Medulla oblongata (tissue), 1 donor: ENCODE data around the gene KIF26B.
"Not testable (repeated sequence)": the region's sequence is repeated elsewhere in the genome, so short reads cannot be mapped to it uniquely, and the experiment has no call there.

Source experiments
- DNase-seq: peaks from one replicate; pipeline ENCODE4 v3.0.0-alpha.2; 2015; ENCODE audit errors: extremely low spot score

KIF26B gene

DNA sequence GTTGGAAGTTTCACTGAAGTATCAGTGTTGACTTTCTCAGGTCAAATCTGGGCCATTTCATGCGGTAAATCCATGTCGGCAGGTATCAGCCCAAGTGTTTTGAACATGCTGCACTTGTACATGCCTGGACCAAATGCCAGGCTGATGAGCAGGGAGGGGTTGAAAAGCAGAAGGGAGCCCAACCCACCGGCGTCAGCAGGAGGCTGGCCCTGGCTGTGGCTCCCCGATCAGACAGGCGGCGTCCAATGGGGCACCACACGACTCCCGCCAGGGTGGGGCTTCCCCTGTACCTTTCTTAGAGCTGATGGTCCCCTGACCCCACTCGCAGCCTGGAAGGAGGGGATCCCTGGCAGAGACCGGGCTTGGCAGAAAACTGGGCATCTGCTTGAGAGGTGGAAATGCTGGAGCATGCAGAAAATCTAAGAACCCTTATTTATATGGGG, 540.0 kb downstream of the KIF26B start:
- no peak for DNase-seq

DNA sequence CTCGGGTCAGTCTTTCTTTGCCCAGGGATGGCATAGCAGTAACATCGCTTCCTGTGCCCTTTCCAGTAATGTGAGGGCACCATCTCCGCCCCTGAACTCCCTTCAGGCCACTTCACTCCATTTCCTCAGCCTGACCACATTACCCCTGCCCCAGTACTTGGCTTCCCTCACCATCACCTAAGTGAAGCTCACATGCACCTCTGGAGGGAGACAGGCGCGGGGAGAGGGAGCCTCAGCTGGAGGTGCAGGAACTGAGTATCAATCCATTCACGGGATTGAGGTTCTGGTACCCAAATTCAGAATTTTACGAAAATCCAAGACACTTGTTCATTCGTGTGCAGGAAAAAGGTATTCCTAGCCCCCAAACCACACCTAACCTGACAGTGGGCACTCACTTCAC, 540.4 kb downstream of the KIF26B start:
- no peak for DNase-seq

DNA sequence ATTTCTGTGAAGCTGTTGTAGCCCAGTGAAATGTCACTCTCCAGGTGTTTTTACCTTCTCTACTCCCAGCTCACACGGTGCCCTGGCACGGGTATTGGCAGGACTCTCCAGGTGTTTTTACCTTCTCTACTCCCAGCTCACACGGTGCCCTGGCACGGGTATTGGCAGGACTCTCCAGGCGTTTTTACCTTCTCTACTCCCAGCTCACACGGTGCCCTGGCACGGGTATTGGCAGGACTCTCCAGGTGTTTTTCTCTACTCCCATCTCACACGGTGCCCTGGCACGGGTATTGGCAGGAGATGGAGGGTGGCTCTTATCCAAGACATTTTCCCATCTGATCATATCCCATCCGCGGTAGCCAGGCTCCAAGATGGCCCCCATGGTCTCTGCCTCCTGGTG, 540.9 kb downstream of the KIF26B start:
- not testable (repeated sequence) for DNase-seq

DNA sequence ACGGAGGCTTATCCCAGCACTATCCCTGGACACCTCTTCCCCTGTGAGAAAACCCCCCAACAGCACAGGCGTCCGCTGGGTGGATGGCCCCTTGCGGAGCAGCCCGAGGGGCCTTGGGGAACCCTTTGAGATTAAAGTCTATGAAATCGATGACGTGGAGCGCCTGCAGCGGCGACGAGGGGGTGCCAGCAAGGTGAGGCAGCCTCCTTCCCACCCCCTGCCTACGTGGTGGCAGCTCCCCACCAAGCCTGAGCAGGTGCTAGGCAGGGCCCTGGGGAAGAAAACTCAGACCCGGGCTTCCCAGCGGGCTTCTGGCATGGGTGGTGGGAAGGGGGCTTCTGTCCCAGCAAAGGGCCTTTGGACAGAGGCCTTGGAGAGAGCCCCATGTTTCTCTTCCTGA, 543.3 kb downstream of the KIF26B start:
- no peak for DNase-seq

DNA sequence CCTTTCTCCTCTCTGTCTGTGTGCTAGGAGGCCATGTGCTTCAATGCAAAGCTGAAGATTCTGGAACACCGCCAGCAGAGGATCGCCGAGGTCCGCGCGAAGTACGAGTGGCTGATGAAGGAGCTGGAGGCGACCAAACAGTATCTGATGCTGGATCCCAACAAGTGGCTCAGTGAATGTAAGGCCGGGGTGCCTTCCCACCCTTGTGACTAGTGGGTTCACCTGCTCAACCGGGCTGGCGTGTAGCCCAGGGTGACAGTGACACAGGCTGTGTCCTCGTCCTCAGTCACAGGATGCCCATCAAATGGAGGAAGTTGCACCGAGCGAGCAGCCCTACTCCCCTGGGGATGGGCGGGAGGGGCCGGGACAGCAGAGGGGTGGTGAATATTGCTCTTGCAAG, 544.1 kb downstream of the KIF26B start:
- DNase-seq = no peak

DNA sequence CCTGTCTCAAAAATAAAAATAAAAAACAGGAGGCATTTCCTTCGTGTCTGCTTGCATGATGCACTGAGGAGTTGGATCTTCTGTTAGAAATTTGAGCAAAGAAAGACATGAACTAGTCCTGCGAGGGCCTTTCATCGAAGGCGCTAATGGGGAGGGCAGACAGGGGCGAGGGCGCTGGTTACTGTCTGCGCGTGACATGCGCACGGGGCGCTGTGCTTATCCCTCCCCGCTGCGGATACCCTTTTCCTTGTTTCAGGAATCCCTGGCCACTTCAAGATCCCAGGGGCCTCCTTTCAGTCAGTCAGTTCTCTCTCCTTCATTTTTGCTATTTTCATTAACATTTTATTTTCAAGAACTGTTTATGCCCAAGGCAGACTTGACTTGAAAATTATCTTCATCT, 545.8 kb downstream of the KIF26B start:
- no peak for DNase-seq

DNA sequence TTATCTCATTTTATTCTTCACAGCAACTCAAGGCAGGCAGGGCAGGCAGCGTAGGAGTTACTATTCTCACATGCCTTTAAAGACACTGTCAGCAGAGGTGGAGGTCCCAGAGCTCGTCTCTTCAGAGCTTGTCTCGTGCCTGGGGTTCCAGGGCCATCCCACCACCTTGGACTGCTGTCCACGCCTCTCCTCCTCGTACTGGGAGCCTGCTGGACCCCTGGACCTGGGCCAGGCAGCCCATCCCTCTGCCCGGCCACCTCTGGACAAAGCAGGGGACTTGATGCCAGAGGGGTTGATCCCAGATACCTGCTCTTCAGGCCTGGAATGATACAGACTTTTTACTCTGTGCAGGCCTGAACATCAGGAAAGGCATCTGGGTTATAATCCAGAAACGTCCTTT, 546.8 kb downstream of the KIF26B start:
- DNase-seq = no peak

DNA sequence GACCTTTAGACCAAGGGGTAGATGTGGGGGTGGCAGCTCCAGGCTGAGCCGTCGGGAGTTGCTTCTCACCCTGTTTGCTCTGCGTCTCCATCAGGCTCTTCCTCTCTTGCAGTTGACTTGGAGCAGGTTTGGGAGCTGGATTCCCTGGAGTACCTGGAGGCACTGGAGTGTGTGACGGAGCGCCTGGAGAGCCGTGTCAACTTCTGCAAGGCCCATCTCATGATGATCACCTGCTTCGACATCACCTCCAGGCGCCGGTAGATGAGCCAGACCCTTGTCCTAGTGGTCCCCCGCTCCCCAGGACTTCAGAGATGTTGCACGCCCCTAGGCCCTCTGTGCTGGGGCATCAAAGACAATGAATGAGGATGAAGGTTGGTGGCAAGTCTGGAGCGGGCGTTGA, 547.6 kb downstream of the KIF26B start:
- no peak for DNase-seq

DNA sequence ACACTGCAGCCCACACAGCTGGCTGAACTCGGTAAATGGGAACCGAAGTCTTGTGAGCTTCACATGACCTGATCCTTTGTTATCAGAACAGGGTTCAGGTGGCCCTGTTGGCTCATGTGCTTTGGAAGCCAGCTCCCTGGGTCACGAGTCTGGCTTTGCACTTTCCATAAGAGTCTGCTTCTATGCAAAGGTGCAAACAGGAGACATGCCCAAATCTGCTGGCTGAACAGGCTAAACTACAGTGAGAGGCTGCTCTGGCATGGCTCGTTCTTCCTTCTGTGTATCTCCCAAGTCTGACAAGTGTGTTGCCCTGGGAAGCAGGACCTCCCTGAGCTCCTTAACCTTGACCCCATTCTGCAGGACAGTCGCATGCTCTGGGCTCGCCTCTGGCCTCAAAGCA, 549.6 kb downstream of the KIF26B start:
- DNase-seq = no peak

DNA sequence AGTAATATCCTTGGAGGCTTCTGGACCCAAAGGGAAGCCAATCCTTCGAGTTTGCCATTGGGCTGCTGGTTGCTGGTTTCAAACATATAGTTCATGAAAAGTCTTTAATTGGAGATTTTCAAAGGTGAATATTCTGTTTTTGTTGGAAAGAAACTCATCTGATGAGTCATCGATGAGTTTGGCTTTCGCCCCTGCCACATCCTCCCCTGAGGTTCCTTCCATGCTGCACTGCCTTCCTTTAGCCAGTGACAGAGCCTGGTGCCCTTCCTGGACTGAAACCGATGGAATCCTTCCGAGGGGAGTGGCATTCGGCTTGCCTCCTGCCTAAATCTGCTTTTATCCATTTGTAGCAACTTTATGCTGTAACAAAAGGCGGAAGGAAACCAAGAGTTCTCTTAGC, 550.0 kb downstream of the KIF26B start:
- DNase-seq = no peak

DNA sequence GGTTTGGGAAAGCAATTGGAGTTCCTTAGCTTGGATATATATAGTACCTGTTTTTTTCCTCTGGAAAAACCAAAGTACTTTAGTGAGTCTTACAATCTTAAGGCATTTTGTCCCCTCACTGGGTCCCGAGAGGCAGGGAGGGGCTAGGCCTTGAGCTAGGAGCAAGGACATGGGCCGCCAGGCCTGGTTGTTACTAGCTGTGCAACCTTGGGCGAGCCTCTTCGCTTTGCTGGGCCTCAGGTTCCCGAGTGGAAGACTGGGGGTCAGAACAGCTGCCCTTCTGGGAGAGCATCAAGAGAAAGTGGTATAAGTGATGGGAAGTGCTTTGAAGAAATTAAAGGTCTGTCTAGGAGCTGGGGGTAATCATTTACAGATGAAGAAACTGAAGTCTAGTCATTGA, 553.2 kb downstream of the KIF26B start:
- DNase-seq = no peak

DNA sequence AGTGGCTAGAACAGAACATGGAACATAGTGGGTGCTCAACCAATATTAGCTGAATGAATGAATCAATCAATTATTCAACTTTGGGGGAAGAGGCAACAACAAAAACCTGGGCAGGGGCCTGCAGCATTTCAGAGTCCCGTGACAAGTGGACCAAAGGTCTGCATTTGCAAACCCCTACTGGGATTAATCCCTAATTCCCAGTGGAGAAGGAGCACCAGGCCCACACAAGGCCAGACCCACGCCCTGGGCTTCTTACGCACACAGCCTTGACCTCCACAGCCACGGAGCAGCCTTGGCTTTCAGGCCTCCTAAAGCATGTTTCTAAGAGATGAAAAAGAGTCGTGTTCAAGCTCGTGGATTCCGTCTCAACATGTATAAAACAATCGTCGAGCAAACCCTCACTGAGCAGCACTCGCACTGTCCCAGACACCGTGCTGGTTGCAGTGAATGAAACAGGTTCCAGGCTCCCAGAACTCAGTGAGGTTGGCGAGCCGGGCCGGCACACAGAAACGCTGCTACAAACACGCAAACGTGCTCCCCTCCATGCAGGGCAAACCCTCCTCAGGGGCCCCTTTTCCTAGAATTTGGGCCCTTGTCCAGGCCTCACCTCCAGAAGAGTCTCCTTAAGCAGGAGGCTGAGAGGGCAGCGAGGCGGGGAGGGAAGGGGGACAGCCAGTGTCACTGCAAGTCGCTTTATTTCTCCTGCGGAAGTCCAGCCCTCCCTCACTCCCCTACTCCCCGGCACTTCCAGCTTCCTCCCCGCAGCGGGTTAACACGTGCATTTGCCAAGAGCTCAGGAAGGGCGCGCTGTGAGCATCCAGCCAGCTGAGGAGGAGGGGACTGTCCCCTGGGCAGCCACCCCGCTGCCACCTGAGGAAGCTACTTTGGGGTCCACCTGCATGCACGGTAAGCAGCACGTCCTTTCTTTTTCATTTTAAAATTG, 556.4 kb downstream of the KIF26B start:
- no peak for DNase-seq

DNA sequence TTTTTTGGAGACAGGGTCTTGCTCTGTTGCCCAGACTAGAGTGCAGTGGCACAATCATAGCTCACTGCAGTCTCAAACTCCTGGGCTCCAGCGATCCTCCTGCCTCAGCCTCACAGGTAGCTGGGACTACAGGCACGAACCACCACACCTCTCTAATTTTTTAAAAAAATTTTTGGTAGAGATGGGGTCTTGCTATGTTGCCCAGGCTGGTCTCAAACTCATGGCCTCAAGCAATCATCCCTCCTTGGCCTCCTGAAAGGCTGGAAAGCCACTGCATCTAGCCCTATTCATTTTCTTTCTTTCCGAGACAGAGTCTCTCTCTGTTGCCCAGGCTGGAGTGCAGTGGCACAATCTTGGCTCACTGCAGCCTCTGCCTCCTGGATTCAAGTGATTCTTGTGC, 559.2 kb downstream of the KIF26B start:
- not testable (repeated sequence) for DNase-seq

DNA sequence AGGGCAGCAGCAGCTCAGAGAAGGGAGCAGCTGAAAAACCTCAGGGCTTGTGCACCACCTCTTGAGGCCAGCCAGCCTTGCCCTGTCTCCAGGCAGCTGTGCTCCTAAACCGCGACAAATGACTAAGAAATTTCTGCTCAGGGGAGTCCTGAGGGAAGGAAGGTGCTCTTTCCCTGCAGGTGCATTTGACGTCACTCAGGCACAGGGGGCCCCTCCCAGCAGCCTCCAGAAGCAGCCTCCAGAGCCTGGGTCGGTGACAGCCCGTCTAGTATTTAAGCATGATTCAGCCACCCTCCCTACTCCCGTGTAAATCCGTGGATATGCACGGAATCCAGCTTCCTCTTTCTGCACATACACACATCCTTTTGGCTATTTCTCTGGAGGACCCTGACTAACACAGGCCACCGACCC, 560.5 kb downstream of the KIF26B start:
- DNase-seq = no peak

DNA sequence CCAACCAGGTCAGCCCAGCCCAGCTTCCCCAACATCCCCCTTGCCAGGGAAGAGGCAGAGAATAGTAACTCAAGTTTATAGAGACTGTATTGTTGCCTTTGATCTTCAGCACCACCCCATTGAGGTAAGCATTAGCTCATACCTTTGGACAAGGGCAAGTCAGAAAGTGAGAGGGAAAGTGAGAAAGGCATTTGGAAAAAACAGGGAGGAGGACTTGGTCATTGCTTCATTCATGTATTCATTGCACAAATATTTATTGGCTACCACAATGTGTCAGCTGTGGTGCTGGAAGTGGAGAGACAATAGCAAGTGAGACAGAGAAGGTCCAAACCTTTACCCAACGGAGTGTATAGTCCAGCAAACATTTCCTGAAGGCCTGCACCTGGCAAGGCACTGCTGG, 561.2 kb downstream of the KIF26B start:
- no peak for DNase-seq

DNA sequence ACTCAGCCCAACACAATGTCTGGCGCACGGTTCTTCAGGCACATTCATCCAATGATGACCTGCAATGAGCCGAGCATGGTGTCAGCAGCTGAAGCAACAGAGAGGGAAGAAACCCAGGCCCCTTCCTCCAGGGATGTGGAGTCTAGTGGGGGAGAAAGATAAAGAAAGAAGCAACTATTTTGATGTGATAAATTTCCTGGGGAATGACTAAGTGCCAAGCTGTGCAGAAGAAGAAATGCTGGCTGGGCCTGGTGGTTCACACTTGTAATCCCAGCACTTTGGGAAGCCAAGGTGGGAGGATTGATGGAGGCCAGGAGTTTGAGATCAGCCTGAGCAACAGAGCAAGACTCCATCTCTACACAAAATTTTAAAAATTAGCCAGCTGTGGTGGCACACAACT, 561.8 kb downstream of the KIF26B start:
- no peak for DNase-seq

DNA sequence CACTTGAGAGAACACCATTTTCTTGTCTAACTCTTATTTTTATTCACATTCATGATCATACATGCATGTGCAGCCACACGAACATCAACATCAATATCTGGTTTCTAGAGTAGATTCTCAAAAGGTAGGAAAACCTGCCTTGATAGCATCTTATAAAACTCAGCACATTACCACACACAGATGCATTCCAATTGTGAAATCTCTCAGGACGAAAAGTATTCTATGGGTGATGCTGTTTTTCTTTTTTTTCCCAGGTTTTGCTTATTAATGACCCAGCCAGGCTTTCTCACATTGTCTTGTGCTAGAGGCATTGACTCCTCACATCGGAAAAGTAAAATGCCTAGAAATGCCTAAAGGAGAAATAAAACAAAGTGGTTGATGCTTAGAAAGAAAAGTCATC, 562.8 kb downstream of the KIF26B start:
- no peak for DNase-seq

DNA sequence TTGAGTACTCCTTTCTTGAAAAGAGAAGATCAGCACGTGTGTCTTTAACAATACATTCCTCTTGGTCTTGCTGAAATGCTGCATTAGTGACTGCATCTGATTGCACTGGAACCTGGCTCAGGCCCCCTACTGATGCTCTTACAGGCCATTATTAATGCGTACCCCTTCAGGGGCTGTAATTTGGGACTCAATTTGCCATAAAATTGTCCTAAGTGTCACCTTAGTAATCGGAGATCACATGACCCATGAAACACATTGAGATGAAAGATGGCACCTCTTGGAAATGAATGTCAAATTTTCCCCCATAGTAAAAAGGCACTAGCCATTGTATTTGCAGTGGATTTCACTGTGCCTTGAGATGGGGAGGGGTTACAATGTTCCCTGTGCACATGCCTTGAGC, 563.3 kb downstream of the KIF26B start:
- DNase-seq = no peak

DNA sequence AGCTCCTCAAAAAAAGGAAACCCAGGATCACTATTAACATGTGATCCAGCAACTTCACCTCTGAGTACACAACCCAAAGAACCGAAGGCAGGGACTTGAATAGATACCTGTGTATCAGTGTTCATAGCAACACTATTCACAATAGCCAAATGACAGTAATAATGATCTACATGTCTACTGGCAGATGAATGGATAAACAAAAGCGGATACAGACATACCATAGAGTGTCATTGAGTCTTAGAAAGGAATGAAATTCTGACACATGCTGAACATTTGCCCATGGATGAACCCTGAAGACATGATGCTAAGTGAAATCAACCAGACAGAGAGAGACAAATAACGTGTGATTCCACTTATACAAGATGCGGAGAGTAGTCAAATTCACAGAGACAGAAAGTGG, 564.2 kb downstream of the KIF26B start:
- no peak for DNase-seq

DNA sequence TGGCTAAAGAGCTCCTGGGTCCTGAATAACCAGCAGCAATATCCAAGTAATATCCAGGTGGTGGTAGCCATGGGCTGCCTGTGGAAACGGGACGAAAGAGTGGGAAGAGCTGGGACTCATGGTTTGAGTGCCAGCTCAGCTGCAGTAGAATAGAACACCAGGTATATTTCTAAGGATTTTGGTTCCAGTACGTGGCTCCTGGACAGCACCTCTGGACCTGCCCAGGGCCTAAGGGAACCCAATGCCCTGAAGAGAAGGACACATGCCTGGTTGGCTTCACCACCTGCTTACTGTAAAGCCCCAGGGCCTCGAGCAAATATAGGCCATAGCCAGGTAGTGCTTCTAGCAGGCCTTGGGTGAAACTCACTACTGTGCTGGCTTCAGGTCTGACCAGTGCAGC, 566.7 kb downstream of the KIF26B start:
- DNase-seq = no peak

DNA sequence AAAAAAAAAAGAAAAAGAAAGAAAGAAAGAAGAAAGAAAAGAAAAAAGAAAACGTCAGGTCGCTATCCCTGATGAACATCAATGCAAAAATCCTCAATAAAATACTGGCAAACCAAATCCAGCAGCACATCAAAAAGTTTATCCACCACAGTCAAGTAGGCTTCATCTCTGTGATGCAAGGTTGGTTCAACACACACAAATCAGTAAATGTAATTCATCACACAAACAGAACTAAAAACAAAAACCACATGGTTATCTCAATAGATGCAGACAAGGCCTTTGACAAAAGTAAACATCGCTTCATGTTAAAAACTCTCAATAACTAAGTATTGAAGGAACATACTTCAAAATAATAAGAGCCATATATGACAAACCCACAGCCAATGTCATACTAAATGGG, 573.2 kb downstream of the KIF26B start:
- not testable (repeated sequence) for DNase-seq

DNA sequence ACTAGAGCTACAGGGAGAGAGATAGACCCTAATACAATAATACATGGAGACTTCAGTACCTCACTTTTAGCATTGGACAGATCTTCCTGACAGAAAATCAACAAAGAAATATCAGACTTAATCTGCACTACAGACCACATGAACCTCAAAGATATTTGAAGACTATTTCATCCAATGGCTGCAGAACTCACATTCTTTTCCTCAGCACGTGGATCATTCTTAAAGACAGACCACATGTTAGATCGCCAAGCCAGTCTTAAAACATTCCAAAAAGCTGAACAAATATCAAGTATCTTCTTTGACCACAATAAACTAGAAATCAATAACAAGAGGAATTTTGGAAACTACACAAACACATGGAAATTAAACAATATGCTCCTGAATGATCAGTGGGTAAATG, 576.0 kb downstream of the KIF26B start:
- no peak for DNase-seq

DNA sequence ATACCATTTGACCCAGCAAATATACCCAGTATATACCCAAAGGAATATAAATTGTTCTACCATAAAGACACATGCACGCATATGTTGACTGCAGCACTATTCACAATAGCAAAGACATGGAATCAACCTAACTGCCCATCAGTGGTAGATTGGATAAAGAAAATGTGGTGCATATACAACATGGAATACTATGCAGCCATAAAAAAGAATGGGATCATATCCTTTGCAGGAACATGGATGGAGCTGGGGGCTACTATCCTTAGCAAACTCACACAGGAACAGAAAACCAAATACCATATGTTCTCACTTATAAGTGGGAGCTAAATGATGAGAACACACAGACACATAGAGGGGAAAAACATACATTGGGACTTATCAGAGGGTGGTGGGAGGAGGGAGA, 585.6 kb downstream of the KIF26B start:
- not testable (repeated sequence) for DNase-seq

DNA sequence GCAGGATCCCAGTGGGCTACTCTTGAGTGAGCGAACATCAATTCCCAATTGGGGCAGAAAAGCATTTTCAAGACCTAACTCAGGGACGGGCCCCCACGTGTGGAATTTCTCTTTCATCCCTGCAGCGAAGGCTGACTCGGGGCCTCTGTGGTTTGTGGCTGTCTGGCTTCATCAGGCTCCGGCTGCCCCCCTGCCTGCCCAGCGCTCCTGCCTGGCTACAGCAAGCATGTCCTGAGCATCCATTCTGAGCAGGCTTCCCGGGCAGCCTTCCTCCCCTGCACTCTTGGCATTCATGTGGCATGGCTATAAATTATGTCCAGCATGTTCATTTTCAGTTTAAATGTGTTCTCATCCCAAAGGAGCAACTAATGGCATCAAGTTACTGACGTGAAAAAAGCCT, 588.1 kb downstream of the KIF26B start:
- peak; percentile 7 for DNase-seq
